Measurements from ENCODE around the gene DBET.
"Not testable (repeated sequence)": the region's sequence is repeated elsewhere in the genome, so short reads cannot be mapped to it uniquely, and the experiment has no call there.

The DBET gene

DNA sequence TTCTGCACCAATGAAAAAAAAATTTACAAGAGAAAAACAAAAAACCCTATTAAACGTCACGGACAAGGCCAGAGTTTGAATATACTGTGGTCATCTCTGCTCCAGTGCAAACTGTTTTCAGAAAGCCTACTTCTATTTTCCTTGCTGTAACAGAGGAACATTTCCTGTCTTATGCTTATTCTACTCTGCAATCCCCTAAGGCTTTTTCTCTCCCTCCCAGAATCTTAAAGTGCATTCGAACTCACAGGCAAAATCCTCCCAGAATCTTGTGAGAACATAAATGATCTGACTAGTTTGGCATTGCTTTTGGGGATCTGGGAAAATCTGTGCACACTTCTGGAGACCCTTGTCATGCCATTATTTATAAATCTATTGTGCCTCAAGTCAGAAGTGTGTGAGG lies 503 bp downstream of the DBET start:
- H3K27me3 ChIP-seq (ENCODE audit: insufficient read depth, poor library complexity, severe bottlenecking); H3K4me3 ChIP-seq (replicated peaks; ENCODE audit: insufficient read depth, low read length); H3K27ac ChIP-seq (replicated peaks); DNase-seq (ENCODE audit: low read depth in 1 of 2, low spot score in 1 of 2): not testable (repeated sequence)

DNA sequence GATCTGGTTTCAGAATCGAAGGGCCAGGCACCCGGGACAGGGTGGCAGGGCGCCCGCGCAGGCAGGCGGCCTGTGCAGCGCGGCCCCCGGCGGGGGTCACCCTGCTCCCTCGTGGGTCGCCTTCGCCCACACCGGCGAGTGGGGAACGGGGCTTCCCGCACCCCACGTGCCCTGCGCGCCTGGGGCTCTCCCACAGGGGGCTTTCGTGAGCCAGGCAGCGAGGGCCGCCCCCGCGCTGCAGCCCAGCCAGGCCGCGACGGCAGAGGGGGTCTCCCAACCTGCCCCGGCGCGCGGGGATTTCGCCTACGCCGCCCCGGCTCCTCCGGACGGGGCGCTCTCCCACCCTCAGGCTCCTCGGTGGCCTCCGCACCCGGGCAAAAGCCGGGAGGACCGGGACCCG lies 4.0 kb downstream of the DBET start:
- not testable (repeated sequence) for H3K4me3 ChIP-seq (replicated peaks; ENCODE audit: insufficient read depth, low read length); DNase-seq (ENCODE audit: low read depth in 1 of 2, low spot score in 1 of 2); H3K27ac ChIP-seq (replicated peaks); H3K27me3 ChIP-seq (ENCODE audit: insufficient read depth, poor library complexity, severe bottlenecking)

DNA sequence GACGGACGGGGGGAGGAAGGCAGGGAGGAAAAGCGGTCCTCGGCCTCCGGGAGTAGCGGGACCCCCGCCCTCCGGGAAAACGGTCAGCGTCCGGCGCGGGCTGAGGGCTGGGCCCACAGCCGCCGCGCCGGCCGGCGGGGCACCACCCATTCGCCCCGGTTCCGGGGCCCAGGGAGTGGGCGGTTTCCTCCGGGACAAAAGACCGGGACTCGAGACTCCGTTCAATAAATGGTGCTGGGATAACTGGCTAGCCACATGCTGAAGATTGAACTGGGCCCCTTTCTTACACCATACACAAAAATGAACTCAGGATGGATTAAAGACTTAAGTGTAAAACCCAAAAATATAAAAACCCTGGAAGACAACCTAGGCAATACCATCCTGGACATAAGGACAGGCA lies 28.8 kb downstream of the DBET start:
- not testable (repeated sequence) for H3K27ac ChIP-seq (replicated peaks); DNase-seq (ENCODE audit: low read depth in 1 of 2, low spot score in 1 of 2)

DNA sequence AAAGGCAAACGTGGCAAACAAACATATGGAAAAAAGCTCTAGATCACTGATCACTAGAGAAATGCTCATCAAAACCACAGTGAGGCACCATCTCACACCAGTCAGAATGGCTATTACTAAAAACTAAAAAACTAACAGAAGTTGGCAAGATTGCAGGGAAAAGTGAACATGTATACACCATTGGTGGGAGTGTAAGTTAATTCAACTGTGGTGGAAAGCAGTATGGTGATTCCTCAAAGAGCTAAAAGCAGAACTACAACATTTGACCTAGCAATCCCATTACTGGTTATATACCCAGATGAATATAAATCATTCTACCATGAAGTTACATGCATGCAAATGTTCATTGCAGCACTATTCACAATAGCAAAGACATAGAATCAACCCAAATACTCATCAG lies 29.7 kb downstream of the DBET start:
- not testable (repeated sequence) for H3K4me3 ChIP-seq (replicated peaks; ENCODE audit: insufficient read depth, low read length)

More for the DNA sequence above, 28.8 kb downstream of the DBET start:
- not testable (repeated sequence) for H3K27me3 ChIP-seq (ENCODE audit: insufficient read depth, poor library complexity, severe bottlenecking); H3K4me3 ChIP-seq (replicated peaks; ENCODE audit: insufficient read depth, low read length)

DNA sequence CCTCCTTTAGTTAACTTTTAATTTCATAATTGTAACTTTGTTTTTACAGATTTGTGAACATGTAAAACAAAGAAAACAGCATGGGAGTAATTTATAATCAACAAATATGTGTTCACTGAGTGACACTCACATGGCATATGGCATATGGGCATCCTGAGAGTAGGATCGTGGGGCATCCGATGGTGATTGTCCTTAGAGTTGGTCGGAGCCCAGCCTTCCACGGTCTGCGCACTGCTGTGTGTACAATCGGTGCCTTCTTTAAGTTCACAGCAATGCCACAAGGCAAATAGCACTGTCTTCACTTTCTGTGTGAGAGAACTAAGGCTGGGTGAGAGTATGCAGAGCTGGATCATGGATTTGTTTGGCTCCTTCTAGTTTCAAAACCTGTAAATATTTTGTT lies 31.0 kb downstream of the DBET start:
- H3K27ac ChIP-seq (replicated peaks); H3K4me3 ChIP-seq (replicated peaks; ENCODE audit: insufficient read depth, low read length); H3K27me3 ChIP-seq (ENCODE audit: insufficient read depth, poor library complexity, severe bottlenecking); DNase-seq (ENCODE audit: low read depth in 1 of 2, low spot score in 1 of 2): not testable (repeated sequence)

More for the DNA sequence above, 29.7 kb downstream of the DBET start:
- H3K27me3 ChIP-seq (ENCODE audit: insufficient read depth, poor library complexity, severe bottlenecking); H3K27ac ChIP-seq (replicated peaks); DNase-seq (ENCODE audit: low read depth in 1 of 2, low spot score in 1 of 2): not testable (repeated sequence)

DNA sequence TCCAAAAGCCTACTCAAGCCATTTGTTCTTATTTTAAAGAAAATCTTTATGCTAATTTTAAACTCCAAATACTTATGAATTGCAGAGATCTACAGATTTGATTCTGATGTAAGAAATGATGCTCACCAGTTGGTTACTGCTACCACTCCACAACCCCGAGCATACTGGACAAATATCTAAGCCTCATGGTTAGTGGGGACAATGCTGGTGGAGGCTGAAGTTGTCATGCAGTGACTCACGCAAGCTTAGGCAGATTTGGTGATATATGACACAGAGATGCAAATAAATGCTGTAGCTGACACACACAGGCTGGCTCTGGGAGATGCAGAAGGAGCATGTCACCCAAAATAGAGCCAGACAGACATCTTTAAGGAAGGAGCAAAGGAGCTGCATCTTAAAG lies 35.3 kb downstream of the DBET start:
- DNase-seq (ENCODE audit: low read depth in 1 of 2, low spot score in 1 of 2); H3K27ac ChIP-seq (replicated peaks); H3K27me3 ChIP-seq (ENCODE audit: insufficient read depth, poor library complexity, severe bottlenecking); H3K4me3 ChIP-seq (replicated peaks; ENCODE audit: insufficient read depth, low read length): not testable (repeated sequence)

DNA sequence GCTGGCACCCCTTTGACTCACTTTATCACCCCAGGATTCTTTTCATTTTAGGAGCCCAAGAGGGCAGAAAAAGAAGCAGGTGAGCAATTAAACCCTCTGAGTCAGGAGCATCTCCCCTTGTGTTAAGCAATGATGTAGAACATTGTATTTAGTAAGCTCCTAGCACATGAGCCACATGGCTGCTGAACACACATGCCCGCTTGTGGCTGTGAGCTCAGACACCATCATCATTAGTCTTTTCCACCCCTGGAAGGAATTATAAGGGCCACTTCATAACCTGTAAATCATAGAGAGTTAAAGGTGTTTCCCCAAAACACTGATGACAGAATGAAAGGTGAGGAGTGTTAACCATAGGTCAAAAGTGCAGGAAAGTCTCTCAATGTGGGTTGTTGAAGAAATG lies 37.2 kb downstream of the DBET start:
- H3K4me3 ChIP-seq (replicated peaks; ENCODE audit: insufficient read depth, low read length); DNase-seq (ENCODE audit: low read depth in 1 of 2, low spot score in 1 of 2); H3K27ac ChIP-seq (replicated peaks); H3K27me3 ChIP-seq (ENCODE audit: insufficient read depth, poor library complexity, severe bottlenecking): not testable (repeated sequence)

DNA sequence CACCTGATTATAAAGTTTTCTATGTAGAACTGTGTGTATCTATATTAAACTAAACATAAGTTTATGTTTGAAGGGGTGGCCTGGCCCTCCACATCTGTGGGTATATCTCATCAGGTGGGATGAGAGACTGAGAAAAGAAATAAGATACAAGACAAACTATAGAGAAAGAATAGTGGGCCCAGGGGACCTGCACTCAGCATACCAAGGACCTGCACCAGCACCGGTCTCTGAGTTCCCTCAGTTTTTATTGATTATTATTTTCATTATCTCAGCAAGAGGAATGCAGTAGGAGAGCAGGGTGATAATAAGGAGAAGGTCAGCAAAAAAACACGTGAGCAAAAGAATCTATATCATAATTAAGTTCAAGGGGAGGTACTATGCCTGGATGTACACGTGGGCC lies 41.9 kb downstream of the DBET start:
- not testable (repeated sequence) for DNase-seq (ENCODE audit: low read depth in 1 of 2, low spot score in 1 of 2); H3K27ac ChIP-seq (replicated peaks)

DNA sequence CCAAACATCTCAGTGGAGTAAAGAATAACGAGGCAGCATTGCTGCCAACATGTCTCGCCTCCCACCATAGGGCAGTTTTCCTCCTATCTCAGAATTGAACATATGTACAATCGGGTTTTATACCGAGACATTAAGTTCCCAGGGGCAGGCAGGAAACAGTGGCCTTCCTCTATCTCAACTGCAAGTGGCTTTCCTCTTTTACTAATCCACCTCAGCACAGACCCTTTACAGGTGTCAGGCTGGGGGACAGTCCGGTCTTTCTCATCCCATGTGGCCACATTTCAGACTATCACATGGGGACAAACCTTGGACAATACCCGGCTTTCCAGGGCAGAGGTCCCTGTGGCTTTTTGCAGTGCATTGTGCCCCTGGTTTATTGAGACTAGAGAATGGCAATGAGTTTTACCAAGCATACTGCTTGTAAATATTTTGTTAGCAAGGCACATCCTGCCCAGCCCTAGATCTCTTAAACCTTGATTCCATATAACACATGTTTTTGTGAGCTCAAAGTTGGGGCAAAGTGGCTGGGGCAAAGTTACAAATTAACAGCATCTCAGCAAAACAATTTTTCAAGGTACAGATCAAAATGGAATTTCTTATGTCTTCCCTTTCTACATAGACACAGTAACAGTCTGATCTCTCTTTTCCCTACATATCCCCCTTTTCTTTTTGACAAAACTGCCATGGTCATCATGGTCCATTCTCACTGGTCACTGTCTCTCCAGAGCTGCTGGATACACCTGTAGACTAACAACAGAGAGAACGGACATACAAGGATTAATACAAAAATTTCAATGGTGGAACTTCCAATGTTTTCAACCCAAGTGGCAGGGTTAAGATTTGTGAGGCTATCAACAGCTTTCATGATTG lies 42.5 kb downstream of the DBET start:
- H3K27ac ChIP-seq (replicated peaks); H3K27me3 ChIP-seq (ENCODE audit: insufficient read depth, poor library complexity, severe bottlenecking); H3K4me3 ChIP-seq (replicated peaks; ENCODE audit: insufficient read depth, low read length); DNase-seq (ENCODE audit: low read depth in 1 of 2, low spot score in 1 of 2): not testable (repeated sequence)

More for the DNA sequence above, 41.9 kb downstream of the DBET start:
- not testable (repeated sequence) for H3K4me3 ChIP-seq (replicated peaks; ENCODE audit: insufficient read depth, low read length); H3K27me3 ChIP-seq (ENCODE audit: insufficient read depth, poor library complexity, severe bottlenecking)

DNA sequence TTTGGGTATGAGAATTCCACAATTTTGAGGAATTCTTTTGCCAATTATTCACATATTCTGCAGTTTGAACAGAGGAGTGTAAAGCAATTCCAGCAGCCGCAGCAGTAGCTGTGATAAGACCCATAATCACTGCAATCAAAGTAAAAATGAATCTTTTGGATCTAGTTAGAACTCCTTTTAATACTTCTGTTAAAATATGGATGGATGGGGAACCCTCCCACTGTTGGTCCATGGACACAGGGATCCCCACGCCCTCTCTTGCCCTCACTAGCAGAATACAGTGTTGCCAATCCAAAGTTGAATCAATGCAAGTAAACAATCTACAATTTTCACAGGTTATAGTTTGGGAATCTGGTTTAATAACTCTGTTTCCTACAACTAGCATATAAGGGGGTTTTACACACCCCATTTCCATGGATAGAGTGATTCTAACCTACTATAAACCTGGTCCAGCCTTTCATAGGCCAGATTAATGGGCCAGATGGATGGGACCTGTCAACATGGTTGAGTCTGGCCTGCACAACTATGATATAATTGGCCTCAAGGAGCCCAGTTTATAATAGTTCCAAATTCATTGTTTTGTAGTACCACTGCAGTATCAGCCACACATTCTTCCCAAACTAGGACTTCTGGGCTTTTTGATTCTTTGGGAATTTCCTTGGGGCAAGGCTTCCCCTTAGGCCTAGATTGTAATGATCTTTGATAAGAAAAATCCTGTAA lies 43.6 kb downstream of the DBET start:
- not testable (repeated sequence) for DNase-seq (ENCODE audit: low read depth in 1 of 2, low spot score in 1 of 2); H3K27me3 ChIP-seq (ENCODE audit: insufficient read depth, poor library complexity, severe bottlenecking); H3K27ac ChIP-seq (replicated peaks); H3K4me3 ChIP-seq (replicated peaks; ENCODE audit: insufficient read depth, low read length)

DNA sequence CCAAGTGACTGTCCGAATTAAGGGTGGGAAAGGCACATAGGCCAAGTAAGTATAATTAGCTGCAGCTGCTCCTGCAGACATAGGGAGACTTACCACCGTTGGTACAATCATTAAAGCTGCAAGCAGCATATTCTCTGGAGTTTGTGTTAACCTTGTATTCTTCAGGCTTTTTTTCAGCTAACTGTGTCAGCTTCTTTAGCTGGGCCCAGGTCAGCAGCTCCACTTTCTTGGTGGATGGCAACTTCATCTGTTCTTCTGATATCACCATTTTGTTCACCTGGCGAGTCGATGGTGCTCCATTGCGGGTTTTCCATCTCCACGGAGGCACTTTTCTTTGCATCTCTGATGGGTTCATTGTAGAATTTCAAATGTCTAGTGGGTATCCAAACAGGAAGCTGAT lies 44.5 kb downstream of the DBET start:
- DNase-seq (ENCODE audit: low read depth in 1 of 2, low spot score in 1 of 2); H3K4me3 ChIP-seq (replicated peaks; ENCODE audit: insufficient read depth, low read length); H3K27ac ChIP-seq (replicated peaks); H3K27me3 ChIP-seq (ENCODE audit: insufficient read depth, poor library complexity, severe bottlenecking): not testable (repeated sequence)

DNA sequence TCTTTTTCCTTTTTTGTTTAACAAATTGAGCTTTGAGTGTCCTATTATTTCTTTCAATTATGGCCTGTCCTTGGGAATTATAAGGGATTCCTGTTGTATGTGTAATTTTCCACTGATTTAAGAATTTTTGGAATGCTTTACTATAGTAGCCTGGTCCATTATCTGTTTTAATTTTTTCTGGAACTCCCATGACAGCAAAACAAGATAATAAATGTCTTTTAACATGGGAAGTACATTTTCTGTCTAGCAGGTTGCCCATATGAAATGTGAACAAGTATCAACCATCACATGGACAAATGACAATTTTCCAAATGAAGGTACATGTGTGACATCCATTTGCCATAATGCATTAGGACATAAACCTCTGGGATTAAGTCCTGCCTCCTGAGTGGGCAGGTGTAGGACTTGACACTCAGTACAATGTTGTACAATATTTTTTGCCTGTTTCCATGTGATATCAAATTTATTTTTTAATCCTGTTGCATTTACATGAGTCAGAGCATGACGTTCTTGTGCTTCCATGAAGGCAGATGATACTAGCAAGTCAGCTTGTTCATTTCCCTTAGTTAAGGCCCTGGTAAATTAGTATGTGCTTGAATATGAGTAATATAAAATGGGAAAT lies 45.2 kb downstream of the DBET start:
- not testable (repeated sequence) for DNase-seq (ENCODE audit: low read depth in 1 of 2, low spot score in 1 of 2); H3K4me3 ChIP-seq (replicated peaks; ENCODE audit: insufficient read depth, low read length); H3K27me3 ChIP-seq (ENCODE audit: insufficient read depth, poor library complexity, severe bottlenecking); H3K27ac ChIP-seq (replicated peaks)

DNA sequence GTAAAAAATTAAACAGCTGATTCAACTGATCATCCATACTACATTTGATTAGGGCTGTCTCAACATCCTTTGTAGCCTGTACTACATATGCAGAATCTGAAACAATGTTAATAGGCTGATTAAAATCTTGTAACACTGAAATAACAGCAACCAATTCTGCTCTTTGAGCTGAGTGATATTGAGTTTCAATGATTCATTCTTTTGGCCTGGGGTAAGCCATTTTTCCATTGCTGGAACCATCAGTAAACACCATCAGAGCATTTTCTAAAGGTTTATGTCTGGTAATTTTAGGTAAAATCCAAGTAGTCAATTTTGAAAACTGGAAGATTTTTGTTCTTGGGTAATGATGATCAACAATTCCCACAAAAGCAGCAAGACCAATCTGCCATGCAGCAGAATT lies 45.7 kb downstream of the DBET start:
- DNase-seq (ENCODE audit: low read depth in 1 of 2, low spot score in 1 of 2); H3K4me3 ChIP-seq (replicated peaks; ENCODE audit: insufficient read depth, low read length); H3K27ac ChIP-seq (replicated peaks); H3K27me3 ChIP-seq (ENCODE audit: insufficient read depth, poor library complexity, severe bottlenecking): not testable (repeated sequence)

DNA sequence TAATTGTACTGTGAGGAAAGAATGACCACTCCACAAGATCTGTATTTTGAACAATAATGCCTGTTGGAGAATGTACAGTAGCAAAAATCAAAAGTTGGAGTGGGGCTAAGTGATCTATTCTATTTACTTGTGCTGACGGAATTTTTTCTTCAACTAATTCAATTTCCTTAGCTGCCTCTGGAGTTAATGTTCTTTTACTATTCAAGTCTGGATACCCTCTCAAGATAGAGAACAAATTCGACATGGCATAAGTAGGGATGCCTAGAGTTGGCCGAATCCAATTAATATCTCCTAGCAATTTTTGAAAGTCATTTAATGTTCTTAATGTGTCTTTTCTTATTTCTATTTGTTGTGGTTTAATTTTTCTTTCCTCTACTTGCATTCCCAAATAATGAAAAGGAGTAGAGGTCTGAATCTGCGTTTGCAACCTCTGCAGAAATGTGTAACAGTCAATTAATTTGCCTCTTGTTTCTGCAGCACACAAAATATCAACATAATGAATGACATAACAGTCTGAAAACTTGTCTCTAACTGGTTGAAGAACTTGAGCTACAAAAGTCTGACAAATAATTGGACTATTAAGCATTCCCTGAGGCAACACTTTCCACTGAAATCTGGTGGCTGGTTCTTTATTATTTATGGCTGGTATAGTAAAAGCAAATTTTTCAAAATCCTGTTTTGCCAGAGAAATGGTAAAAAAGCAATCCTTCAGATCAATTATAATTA lies 46.4 kb downstream of the DBET start:
- H3K27me3 ChIP-seq (ENCODE audit: insufficient read depth, poor library complexity, severe bottlenecking); H3K4me3 ChIP-seq (replicated peaks; ENCODE audit: insufficient read depth, low read length); H3K27ac ChIP-seq (replicated peaks); DNase-seq (ENCODE audit: low read depth in 1 of 2, low spot score in 1 of 2): not testable (repeated sequence)

Data from HL-60 (cell line).